ENCODE results near the gene ATG4C.

ATG4C gene

GRCh38 chr1:62905872-62906271 lies 121.9 kb downstream of the ATG4C start:
- DNase-seq: no peak

- DNase-seq: no peak
Observed at GRCh38 chr1:62906428-62906886, 122.5 kb downstream of the ATG4C start.

DNA sequence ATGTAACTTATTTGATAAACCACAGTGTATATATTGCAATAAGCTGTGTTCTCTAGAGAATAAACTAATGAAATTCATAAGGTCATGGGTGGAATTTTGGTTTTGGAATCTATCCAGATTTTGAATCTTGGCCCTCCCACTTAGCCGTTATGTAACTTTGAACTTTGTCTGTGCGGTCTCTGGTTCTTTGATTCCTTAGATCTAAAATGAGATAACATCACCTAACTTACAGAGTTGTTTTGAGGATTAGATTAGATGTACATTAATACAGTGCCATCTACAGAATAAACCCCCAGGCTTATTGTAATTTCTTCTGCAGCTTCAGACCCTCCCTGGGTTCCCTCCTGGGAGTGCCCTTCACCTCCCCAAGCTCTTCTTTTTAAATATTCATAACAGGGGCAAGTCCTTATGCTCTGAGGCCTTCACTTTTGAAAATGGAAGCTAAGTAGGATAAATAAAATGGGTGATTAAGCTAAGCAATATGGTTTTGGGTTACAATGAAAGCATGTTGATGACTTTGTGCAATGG lies 124.3 kb downstream of the ATG4C start:
- DNase-seq: no peak

GRCh38 chr1:62912028-62912638 lies 128.2 kb downstream of the ATG4C start:
- no peak for DNase-seq

Measured in CD4-positive, alpha-beta T cell treated with Interleukin-21 for 1 hour (primary cell).